Testis (tissue), 2 donors: ENCODE data around the gene CADPS2.

Source experiments
- POLR2A ChIP-seq: fragments of 450-650 bp; IDR thresholded peaks from one replicate; pipeline ENCODE4 v1.6.1; 2017; ENCODE audit warnings: antibody characterized with exemption, mild to moderate bottlenecking, moderate library complexity
- TF ChIP-seq, protein P1 (sequence below), 3 experiments: fragments of 450-650 bp in 2 of 3; fragments of 200-600 bp in 1 of 3; sonication (generic) in 1 of 3; IDR thresholded peaks; one replicate each; pipeline ENCODE4 v1.5.1; 2016 to 2019; ENCODE audit warnings: antibody characterized with exemption in 3 of 3, mild to moderate bottlenecking in 2 of 3, moderate library complexity in 1 of 3

GRCh38 chr7:122869260-122869659, 17.0 kb downstream of the CADPS2 start:
- TF ChIP-seq POLR2A: no peak
- TF ChIP-seq, protein P1, sequence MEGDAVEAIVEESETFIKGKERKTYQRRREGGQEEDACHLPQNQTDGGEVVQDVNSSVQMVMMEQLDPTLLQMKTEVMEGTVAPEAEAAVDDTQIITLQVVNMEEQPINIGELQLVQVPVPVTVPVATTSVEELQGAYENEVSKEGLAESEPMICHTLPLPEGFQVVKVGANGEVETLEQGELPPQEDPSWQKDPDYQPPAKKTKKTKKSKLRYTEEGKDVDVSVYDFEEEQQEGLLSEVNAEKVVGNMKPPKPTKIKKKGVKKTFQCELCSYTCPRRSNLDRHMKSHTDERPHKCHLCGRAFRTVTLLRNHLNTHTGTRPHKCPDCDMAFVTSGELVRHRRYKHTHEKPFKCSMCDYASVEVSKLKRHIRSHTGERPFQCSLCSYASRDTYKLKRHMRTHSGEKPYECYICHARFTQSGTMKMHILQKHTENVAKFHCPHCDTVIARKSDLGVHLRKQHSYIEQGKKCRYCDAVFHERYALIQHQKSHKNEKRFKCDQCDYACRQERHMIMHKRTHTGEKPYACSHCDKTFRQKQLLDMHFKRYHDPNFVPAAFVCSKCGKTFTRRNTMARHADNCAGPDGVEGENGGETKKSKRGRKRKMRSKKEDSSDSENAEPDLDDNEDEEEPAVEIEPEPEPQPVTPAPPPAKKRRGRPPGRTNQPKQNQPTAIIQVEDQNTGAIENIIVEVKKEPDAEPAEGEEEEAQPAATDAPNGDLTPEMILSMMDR (IDR thresholded peaks at IDR 0.05): no peak
